ENCODE results near the gene DBNDD2.

Gene DBNDD2

GRCh38 chr20:45407783-45408645 is at the start of gene DBNDD2:
Gene DBNDD2, plus strand, starts transcription at chr20:45408289. Its CDS starts 179 bp downstream, at chr20:45408468.
- DNase-seq (ENCODE audit: low read depth, low spot score): no peak

- no peak for DNase-seq (ENCODE audit: low read depth, low spot score)
These were observed 49.1 kb upstream of the DBNDD2 start for GRCh38 chr20:45359069-45359405.

GRCh38 chr20:45359406-45360148 is 48.5 kb upstream of the DBNDD2 start:
- no peak for DNase-seq (ENCODE audit: low read depth, low spot score)

DNA sequence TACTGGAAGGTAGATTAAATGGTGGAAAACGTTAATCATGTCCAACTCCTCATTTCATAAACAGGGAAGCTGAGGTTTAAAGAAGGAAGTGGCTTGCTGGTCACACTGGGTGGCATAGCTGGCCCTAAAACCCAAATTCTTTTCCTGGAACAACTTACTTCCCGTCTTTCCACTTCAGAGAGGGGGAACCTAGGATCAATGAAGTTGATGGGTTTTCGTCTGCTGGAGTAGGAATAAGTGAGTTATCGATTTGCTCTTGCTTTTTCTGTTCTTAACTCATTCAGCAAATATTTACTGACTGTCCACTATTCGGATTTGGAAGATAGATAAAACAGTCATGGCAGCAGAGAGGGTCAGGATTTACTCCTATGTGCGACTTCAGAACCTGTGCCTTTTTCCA is 46.3 kb upstream of the DBNDD2 start:
- no peak for DNase-seq (ENCODE audit: low read depth, low spot score)

- peak; percentile 94 for DNase-seq (ENCODE audit: low read depth, low spot score)
These were observed 45.1 kb upstream of the DBNDD2 start, which contains the start of gene SYS1 for GRCh38 chr20:45362804-45363610. Gene SYS1, plus strand, starts transcription at chr20:45363156. Its CDS starts 376 bp downstream, at chr20:45363532.

DNA sequence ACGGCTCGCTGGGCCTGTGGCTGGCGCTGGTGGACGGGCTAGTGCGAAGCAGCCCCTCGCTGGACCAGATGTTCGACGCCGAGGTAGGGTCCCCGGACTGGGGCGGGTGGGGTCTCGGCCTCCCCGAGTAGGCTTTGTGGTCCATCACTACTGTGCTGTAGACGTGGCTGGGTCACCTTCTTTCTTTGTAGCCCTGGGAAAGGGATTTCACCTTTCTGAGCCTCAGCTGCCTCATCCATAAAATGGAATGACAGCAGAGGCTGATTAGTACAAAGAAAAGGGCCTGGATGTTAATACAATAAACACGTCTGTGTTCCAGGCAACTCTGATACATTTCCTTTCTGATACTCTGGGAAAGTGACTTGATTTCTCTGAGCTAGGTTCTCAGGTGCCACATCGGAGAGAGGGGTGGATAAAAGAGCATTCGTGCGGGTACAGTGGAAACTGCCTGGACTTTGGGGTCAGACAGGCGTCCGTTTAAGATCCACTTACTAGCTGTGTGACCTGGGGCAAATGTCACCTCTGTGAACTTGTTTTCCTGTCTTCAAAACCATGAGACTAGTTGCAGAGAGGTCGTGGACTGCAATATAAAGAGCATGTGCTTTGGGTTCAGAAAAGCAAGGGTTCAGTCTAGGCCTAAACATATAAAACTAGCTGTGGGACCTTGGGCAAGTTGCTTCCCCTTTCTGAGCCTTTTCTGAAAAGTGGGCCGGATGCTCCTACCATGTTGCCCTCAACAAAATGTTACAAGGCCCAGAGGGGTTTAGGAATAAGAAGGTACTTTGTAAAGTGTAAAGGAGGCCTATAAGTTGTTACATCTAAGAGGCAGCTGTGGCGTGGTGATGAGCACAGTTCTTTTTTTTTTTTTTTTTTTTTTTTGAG is 44.2 kb upstream of the DBNDD2 start:
- no peak for DNase-seq (ENCODE audit: low read depth, low spot score)

DNA sequence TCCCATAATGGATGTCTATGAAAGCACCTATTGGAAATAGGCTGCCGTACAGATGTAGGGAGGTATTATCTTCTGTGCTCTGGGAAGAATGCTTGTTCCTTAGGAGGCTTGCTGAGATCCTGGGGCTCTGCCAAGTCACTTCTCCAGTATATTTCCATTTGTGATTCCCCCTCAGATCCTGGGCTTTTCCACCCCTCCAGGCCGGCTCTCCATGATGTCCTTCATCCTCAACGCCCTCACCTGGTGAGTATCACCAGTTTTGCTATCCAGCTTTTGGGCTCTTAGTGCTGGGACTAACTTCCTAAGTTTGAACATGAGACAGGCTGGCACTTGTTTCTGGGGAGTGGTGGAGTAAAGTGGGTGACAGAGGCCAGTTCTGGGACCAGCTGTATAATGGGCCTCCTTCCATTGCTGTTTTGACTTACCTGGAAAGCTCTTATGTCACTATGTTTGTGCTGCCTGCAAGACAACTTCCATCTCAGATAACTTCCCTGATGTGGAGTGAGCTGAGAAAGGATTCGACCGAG is 42.6 kb upstream of the DBNDD2 start:
- no peak for DNase-seq (ENCODE audit: low read depth, low spot score)

DNA sequence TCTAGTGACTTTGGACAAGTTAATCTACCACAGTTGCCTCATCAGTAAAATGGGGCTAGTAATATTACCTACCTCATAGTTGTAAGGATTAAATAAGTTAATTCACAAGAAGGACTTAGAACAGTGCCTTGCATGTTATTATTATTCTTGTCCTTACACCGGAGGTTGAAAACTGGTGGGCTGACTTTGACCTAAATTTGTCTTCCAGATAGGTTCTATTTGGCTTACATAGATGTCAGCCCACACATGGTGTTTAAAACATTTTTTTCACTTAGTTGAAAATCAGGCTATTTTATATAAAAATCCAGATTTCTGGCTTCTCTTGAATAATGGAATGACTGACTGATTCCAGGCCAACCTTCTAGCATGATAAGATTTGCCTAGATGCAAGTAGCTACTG is 41.9 kb upstream of the DBNDD2 start:
- DNase-seq (ENCODE audit: low read depth, low spot score): no peak

DNA sequence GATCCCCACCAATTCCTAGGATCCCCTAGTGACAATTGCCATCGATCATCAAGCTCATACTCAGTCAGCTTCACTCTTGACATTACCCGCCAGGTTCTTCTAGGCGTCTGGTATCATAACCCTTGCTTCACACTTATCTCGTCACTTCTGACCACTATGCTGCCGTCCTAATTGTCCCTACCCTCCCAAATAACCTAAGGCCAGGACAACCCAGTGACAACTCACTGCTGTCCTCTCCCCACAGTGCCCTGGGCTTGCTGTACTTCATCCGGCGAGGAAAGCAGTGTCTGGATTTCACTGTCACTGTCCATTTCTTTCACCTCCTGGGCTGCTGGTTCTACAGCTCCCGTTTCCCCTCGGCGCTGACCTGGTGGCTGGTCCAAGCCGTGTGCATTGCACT is 41.5 kb upstream of the DBNDD2 start:
- DNase-seq (ENCODE audit: low read depth, low spot score): no peak

DNA sequence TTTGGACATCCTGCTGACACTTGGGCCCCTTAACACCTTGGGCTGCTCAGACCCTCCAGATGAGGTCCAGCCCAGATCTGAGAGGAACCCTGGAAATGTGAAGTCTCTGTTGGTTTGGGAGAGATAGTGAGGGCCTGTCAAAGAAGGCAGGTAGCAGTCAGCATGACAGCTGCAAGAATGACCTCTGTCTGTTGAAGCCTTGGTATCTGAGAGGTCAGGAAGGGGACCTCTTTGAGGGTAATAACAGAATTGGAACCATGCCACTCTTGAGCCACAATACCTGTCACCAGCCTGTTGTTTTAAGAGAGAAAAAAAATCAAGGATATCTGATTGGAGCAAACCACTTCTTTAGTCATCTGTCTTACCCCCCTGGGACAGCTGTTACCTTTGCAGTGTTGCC is 41.0 kb upstream of the DBNDD2 start:
- DNase-seq (ENCODE audit: low read depth, low spot score): no peak

GRCh38 chr20:45368221-45368980 is 39.7 kb upstream of the DBNDD2 start:
- no peak for DNase-seq (ENCODE audit: low read depth, low spot score)

DNA sequence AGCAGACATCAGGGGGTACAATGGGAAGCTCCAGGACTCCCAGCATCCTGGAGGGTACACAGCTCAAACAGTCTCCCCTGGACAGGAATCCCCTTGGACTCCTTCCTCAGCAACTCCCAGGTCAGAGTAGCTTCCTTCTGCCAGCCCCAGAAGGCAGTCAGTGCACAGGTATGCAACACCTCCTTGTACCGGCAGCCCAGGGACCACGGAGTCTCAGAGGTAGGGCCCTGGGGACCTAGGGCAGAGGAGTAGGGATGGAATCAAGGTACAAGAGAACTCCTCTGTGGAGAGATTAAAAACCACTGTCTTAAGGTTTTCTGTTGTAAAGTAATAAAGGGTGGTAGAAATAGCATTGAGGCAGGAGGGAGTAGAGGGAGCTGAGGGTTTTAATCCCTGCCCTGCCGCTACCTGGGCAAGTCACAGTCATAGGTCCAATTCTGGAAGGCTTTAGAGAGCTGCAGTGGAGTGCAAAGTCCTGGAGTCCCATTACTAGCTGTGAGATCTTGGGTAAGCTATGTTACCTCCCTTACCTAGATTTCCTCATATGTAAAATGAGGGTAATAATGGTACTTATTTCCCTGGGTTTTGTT is 37.4 kb upstream of the DBNDD2 start:
- no peak for DNase-seq (ENCODE audit: low read depth, low spot score)

GRCh38 chr20:45372241-45372640 is 35.8 kb upstream of the DBNDD2 start:
- no peak for DNase-seq (ENCODE audit: low read depth, low spot score)

DNA sequence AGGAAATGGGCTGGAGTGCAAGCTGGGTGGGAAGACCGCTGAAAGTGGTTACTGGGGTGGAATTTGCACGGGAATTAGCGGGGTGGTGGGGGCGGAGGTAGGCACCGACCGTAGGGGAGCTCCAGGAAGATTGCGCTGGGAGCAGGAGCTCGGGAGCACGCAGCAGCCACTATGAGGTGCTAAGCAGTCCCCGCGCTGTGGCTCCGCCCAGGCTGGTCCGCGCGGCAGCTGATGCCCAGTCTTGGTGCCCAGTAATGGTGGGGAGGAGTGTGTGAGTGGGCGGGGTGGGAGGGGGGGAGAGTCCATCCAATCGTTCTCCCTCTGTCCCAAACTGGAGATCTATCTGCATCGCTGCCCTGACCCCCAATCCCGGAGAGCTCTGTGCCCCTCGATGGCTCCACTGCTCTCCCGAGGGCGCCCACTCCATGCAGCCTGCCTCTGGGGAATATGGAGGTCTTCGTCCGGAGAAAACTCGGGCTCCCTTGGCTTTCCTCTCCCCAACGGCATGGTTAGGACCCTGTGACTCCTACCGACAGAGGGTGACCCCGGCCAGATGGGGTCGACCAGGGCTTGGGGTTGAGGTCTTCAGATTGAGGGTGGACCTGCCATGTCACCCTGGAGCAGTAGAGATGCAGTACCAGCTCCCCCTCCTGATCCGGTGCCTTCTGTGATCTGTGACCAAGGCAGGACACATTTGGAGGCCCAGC is 35.3 kb upstream of the DBNDD2 start:
- no peak for DNase-seq (ENCODE audit: low read depth, low spot score)

DNA sequence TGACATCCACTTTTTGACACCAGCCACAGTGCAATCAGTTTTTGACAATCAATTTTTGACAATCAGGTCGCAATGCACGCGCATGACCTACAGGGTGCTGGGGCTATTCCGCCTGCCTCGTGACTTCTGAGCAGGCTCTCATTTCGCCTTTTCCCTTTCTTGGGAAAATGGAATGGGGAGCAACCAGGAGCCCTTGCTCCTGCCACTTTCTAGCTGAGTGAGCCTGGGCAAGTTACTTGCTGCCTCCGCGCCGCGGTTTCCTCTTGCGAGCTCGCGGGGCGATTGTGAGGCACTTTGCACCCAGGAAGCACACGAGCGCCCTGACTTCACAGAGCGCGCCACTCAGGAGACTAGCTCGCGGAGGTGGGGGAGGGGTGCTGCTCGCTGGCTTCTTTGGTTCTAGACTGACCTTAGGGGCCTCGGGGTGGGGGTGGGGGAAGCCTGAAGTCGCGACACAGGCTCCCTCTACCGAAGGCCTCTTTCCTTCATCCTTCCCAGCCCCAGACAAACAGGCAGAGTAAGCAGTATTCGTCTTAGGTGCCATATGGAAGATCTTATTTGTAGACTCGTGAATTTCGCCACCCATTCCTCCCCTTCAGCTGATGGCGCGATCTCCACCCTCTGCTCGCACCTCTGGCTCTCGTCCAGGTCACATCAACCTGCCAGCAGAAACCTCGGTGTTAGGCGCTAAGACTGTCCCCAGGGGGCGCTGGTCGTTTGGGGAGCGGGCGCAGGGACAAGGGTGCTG is 34.6 kb upstream of the DBNDD2 start:
- DNase-seq (ENCODE audit: low read depth, low spot score): no peak

DNA sequence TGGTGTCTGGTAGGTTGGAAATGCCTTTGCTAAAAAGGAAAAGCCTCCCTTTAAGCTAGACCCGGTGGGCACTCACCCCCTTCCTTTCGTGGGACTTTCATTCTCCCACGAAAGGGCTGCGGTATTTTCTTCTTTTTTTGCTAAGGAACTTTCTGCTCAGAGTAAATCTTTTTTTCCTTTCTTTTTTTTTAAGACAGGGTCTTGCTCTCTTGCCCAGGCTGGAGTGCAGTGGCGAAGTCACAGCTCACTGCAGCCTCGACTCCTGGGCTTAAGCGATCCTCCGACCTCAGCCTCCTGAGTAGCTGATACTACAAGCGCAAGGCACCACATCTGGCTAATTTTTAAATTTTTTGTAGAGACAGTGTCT is 34.0 kb upstream of the DBNDD2 start:
- DNase-seq (ENCODE audit: low read depth, low spot score): no peak

DNA sequence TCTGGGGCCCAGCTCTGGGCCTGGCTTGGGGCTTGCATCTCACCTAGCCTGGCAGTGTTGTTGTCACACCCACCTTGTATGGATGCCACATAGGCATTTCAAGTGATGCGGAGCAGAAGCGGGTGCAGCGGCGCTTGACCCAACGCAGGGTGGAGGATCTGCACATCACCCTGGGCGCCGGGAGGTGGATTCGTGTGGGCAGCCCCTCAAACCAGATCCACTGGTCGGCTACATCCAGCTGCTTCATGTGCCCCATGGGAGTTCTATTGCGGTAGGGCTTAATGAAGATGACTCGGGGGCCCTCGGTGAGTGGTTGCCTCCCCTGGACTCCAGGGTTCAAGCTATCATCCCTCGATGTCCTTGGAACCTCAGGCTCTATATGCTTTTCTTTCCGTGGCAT is 33.1 kb upstream of the DBNDD2 start:
- DNase-seq (ENCODE audit: low read depth, low spot score): no peak

DNA sequence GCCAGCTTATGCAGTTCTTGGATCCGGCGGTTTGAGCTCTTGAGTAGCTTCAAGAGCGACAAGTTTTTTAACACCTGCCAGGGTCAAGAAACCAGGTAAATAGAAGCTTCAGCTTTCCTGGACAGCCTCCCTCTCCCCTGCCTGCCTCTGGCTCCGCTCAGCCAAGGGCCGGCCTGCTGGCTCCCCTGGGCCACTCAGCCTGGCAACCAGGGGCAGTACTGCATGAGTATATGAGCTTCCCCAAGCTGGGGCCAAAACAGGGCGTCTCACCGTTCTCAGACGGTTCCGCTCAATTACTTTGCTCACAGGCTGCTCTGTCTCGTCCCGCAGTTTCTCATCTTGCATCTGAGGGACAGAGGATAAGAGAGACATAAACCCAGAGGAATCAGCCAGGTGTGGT is 30.8 kb upstream of the DBNDD2 start:
- no peak for DNase-seq (ENCODE audit: low read depth, low spot score)

Measured in smooth muscle cell of the brain vasculature (primary cell).